ENCODE results near the gene PHGDH. TPM values are rescaled to one million over a fixed set of nuclear protein-coding genes. Genes with fewer than 3 reads are reported as not detected.

PHGDH gene
- total RNA-seq, 4 donors from 2014 or later, result 6.4 to 120 (median 34.6) TPM

DNA sequence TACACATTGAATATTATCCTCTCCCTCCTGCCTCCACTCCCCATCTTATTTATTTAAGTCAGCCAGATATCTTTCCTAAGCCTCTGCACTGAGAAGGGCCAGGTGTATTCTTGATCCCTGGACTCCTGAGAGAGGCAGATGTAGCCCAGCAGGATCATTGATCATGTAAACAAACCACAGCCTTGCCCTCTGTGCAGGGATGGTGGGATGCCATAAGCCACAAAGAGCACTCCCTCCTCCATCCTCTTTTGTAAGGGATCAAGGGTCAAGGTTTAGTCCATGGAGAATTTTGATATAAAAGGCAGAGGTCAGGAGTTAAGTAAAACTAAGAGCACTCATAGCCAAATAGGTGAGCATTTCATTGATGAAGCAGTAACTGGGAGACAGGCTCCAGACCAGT lies 17.3 kb downstream of the PHGDH start:
- Histone ChIP-seq H3K9me3 (no peaks in the 10 kb centered on the region), H3K36me3 (no peaks in the 10 kb centered on the region), H3K4me3 (no peak overlapping the region), H3K27me3 (no peaks in the 10 kb centered on the region), H3K27ac (no peak overlapping the region), H3K4me1 (no peaks in the 10 kb centered on the region)
- DNase-seq, result no peak
- intact Hi-C loops (cut with DNase I; ENCODE audit: low total_unique reads), result no loop called here
- no peak for TF ChIP-seq POLR2A (IDR thresholded peaks at IDR 0.05)
- TF ChIP-seq CTCF (IDR thresholded peaks at IDR 0.05), result no peak

DNA sequence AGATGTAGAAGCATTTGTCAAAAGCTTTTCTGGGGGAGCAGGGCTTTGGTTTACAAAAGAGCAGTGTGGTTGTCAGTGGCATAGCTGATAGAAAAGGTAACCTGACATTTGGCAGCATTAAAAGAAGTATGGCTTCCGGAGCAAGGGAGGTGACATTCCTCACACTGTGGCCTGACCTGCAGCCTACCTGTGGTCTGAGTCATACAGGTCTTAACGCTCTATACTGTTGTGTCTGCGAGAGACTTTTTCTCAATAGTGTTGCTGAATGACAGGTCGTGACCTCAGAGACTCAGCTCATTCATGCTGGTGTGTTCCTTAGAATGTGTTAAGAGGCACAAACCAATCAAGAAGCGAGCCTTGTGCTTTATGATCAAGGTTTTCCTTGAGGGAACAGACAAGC lies 19.3 kb downstream of the PHGDH start:
- Histone ChIP-seq H3K9me3 (no peaks in the 10 kb centered on the region), H3K4me1 (no peaks in the 10 kb centered on the region), H3K36me3 (no peaks in the 10 kb centered on the region), H3K4me3 (no peak overlapping the region), H3K27me3 (no peaks in the 10 kb centered on the region), H3K27ac (no peak overlapping the region)
- no peak for DNase-seq
- TF ChIP-seq POLR2A (IDR thresholded peaks at IDR 0.05) (no peak), CTCF (IDR thresholded peaks at IDR 0.05) (no peak)
- intact Hi-C loops (cut with DNase I; ENCODE audit: low total_unique reads), result no loop called here

- Histone ChIP-seq H3K4me1 (no peaks in the 10 kb centered on the region), H3K9me3 (no peaks in the 10 kb centered on the region), H3K4me3 (no peak overlapping the region), H3K27me3 (no peaks in the 10 kb centered on the region), H3K36me3 (no peaks in the 10 kb centered on the region), H3K27ac (no peak overlapping the region)
- TF ChIP-seq POLR2A (IDR thresholded peaks at IDR 0.05) (no peak), CTCF (IDR thresholded peaks at IDR 0.05) (no peak)
- intact Hi-C loops (cut with DNase I; ENCODE audit: low total_unique reads), result no loop called here
- no peak for DNase-seq
These were observed 20.2 kb downstream of the PHGDH start for GRCh38 chr1:119731741-119732430.

DNA sequence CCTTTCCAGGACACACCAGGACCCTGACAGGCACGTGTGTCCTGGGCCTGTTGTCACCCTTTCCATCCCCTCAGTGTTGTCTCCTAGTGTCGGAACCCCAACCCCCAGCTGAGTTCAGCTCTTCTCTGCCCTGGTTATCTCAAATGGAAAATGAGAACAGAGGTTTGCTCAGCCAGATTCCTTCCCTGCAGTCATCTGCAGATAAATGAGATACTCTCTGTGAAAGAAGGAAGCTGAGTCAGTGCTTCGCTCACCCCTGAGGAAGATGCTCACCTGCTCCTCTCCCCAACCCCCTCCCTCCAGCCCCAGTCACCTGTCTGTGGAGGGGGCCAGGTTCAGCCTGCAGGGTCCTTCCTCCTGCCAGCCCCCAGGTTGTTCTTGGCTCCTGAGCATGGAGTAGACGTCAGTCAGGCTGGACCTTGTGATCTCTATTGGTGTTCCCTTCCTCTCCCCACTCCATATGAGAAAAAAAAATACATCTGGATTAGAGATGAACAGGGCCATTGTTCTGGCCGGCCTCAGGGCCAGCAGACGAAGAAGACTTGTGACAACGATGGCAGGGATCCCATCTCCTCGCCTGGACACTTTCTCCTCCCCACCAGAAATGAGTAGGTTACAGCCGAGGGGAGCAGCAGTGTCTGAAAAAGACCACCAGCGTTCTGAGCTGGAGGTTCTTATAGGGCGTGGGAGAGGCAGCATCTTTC lies 20.9 kb downstream of the PHGDH start:
- Histone ChIP-seq H3K4me3 (no peak overlapping the region), H3K4me1 (no peaks in the 10 kb centered on the region), H3K27ac (no peak overlapping the region), H3K27me3 (no peaks in the 10 kb centered on the region), H3K36me3 (no peaks in the 10 kb centered on the region), H3K9me3 (no peaks in the 10 kb centered on the region)
- no peak for TF ChIP-seq POLR2A (IDR thresholded peaks at IDR 0.05)
- no peak for DNase-seq
- intact Hi-C loops (cut with DNase I; ENCODE audit: low total_unique reads), result no loop called here

DNA sequence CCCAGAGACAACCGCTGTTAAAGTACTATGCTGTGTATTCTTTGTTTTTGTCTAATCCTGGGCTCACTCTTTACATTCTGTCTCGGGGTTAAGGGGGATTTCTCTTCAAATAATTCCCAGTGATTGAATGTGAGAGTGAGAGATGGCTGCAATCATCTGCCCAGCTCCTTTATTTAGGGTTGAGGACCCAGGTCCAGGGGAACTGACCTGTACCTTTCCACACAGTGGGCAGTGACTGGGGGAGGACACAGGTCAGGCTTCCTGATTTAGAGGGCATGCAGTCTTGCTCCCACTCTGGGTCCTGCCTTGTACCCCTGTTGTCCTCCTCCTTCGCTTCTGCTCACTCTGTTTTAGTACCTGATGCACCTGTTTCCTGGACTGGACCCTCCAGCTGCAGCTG lies 22.0 kb downstream of the PHGDH start:
- intact Hi-C loops (cut with DNase I; ENCODE audit: low total_unique reads), result no loop called here
- Histone ChIP-seq H3K27me3 (no peaks in the 10 kb centered on the region), H3K36me3 (no peaks in the 10 kb centered on the region), H3K4me1 (no peaks in the 10 kb centered on the region), H3K27ac (no peak overlapping the region), H3K9me3 (no peaks in the 10 kb centered on the region), H3K4me3 (no peak overlapping the region)
- no peak for TF ChIP-seq CTCF (IDR thresholded peaks at IDR 0.05)
- no peak for TF ChIP-seq POLR2A (IDR thresholded peaks at IDR 0.05)
- no peak for DNase-seq

All from uterus (tissue), 4 donors.